ENCODE measurements around the gene JMJD1C. TPM values are rescaled to one million over a fixed set of nuclear protein-coding genes. Genes with fewer than 3 reads are reported as not detected.
"Not testable (repeated sequence)": the region's sequence is repeated elsewhere in the genome, so short reads cannot be mapped to it uniquely, and the experiment has no call there.

JMJD1C gene
- total RNA-seq, 1 donor from 2014 or later: 79.0 TPM

DNA sequence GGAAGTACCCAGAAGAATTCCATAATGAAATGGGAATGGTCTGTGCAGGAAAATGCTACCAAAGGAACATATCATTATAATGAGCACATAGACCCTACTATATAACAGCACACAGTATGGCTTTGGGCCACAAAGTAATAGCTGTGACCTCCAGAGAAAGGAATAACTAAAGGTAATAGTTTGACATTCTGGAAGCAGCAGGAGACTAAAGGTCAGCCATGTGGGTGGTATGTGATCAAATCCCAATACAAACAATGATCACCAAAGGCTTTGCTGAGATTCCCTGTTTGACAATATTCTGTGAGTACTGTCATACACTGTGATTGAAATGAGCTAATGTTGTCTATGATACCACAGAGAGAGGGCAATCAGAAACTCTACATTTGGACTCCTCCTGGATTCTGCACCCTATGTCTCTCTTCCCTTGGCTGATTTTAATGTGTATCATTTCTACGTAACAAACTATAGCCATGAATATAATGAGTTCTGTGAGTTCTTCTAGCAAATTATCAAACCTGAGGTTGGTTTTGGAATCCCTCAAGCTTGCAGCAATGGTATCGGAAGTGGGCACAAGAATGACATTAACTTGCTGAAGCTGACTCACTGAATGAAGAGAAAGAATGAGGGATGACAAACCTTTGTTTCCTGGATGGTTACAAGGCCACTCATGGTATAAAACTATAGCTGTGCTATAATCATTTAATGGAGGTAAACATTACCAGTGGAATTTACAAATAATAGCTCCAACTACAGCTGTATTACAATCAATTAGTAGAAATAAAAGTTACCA, 99.6 kb downstream of the JMJD1C start:
- no peak for DNase-seq (ENCODE audit: low spot score)

DNA sequence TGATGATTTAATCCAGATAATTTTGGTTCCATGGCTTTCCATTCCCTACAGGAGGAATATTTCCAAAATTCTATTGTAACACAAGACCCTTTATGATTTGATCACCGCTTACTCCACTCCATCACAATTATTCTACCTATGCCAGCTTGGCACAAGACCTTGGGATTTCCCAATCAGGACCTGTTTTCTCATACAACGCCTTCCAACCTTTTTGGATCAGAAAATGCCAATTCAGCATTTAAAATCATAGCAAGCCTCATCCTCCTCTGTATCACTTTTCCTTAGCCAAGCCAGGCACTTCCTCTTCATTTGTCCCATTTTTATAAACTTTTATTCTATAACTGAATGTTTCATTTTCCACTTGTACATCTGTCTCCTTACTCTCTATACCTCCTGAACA, 100.9 kb downstream of the JMJD1C start:
- no peak for DNase-seq (ENCODE audit: low spot score)

- no peak for DNase-seq (ENCODE audit: low spot score)
Observed at GRCh38 chr10:63363951-63364350, 101.8 kb downstream of the JMJD1C start.

DNA sequence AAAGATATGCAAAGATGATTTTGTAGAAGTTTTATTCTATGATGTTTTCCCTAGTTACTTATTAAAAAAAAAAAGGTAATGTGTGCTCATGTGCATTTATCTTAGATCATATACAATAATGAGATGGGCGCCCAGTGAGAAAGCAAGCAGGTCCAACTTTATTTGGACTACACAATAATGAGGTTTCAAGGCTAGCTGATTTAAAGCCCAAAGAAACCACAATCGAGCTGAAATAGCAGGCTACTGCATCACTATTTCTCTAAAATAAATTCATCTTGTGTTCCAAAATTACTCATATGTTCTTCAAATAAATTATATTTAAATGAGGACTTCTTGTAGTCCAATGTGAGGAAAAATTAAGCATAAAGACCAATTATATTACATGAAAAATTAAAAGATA, 110.1 kb downstream of the JMJD1C start:
- DNase-seq (ENCODE audit: low spot score): no peak

DNA sequence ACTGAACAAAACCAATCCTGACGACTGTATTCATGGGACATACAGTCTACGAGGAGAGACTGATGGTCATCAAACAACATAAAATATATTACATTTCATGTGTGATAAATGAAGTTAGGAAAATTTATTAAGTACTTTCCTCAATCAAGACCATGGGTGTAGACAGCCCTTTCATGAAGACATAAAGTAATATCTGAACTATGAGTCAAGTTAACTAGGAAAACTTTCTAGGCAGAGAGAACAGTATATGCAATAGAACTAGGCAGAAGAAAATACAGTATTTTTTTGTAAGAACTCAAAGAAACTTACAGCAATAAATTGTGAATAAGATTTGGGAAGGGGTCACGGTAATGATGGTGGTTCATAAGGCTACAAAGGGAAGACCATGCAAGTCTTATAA, 112.8 kb downstream of the JMJD1C start:
- no peak for DNase-seq (ENCODE audit: low spot score)

- no peak for DNase-seq (ENCODE audit: low spot score)
Observed at GRCh38 chr10:63348245-63348850, 117.4 kb downstream of the JMJD1C start.

- DNase-seq (ENCODE audit: low spot score): no peak
Observed at GRCh38 chr10:63346015-63346441, 119.7 kb downstream of the JMJD1C start.

DNA sequence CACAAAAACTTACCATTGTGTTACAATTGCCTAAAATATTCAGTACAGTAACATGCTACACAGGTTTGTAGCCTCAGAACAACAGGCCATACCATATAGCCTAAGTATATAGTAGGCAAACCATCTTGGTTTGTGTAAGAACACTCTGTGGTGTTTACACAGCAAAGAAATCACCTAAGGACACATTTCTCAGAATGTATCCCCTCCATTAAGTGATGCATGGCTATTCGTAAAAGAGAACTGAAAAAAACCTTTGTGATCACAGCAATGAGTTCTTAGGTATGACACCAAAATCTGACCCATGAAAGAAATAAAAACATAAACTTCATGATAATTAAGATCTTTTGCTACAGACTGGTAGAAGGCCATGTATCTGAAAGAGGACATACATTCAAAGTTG, 121.5 kb downstream of the JMJD1C start:
- DNase-seq (ENCODE audit: low spot score): no peak

- DNase-seq (ENCODE audit: low spot score): no peak
Observed at GRCh38 chr10:63343476-63343875, 122.3 kb downstream of the JMJD1C start.

- DNase-seq (ENCODE audit: low spot score): not testable (repeated sequence)
Observed at GRCh38 chr10:63339640-63340039, 126.1 kb downstream of the JMJD1C start.

- DNase-seq (ENCODE audit: low spot score): no peak
Observed at GRCh38 chr10:63337455-63338251, 128.1 kb downstream of the JMJD1C start.

DNA sequence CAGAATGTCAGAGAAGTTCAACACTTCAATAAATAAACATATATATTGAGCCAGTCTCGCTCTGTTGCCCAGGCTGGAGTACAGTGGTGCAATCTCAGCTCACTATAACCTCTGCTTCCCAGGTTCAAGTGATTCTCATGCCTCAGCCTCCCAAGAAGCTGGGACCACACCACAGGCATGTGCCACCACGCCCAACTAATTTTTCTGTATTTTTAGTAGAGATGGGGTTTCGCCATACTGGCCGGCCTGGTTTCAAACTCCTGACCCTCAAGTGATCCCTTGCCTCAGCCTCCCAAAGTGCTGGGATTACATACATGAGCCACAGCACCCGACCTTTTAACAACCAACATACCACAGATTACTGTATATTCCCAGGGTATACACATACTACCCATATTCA, 134.2 kb downstream of the JMJD1C start:
- DNase-seq (ENCODE audit: low spot score): no peak

- no peak for DNase-seq (ENCODE audit: low spot score)
Observed at GRCh38 chr10:63324495-63324854, 141.3 kb downstream of the JMJD1C start.

DNA sequence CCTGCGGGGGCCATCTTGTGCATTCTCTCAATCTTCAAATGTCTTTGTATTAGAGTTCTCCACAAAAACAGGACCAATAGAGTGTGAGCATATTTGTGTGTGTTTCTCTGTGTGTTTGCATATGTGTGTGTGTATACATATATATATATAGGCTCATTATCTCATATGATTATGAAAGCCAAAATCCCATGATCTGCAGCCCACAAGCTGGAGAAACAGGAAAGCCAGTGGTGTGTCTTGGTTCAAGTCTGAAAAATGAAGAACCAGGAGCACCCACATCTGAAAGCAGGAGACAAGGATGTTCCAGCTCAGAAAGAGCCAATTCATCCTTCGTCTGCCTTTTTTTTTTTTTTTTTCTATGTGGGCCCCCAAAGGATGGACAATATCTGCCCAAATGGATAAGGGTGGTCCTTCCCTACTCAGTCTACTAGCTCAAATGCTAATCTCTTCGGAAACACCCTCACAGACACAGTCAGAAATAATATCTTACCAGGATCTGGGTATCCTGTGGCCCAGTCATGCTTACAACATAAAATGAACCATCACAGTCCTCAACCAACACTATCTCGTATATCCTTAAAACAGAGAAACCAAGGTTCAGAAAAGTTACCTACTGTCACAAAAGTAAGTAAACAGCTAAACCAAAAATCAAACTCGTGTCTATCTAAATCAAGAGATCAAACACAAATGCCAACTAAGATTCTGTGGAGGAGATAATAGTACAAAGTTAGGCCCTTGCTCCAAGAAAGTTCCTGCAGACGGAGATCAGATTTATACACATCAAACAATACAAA, 141.9 kb downstream of the JMJD1C start:
- no peak for DNase-seq (ENCODE audit: low spot score)

GRCh38 chr10:63320683-63321082, 145.1 kb downstream of the JMJD1C start:
- DNase-seq (ENCODE audit: low spot score): no peak

- DNase-seq (ENCODE audit: low spot score): no peak
Observed at GRCh38 chr10:63319231-63319630, 146.5 kb downstream of the JMJD1C start.

GRCh38 chr10:63318491-63318890, 147.3 kb downstream of the JMJD1C start:
- DNase-seq (ENCODE audit: low spot score): no peak

GRCh38 chr10:63314020-63314419, 151.8 kb downstream of the JMJD1C start:
- no peak for DNase-seq (ENCODE audit: low spot score)

GRCh38 chr10:63313066-63313717, 152.6 kb downstream of the JMJD1C start:
- DNase-seq (ENCODE audit: low spot score): no peak

DNA sequence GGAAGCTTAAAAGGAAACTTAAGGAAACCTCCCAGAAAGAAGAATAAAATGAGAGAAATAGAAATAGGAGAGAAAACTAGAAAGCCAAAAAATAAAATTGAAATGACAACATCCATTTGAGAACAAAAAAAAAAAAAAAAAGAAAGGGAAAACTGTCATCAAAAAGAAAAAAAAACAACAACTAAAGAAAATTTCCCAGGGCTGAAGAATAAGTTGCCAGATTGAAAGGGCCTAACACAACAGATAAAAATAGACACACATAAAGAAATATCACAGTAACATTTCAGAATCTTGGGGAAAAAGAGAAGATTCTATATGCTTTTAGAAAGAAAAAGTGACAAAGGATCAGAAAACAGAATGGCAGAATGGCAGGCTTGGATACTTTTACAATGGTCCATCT, 157.1 kb downstream of the JMJD1C start:
- DNase-seq (ENCODE audit: low spot score): no peak

DNA sequence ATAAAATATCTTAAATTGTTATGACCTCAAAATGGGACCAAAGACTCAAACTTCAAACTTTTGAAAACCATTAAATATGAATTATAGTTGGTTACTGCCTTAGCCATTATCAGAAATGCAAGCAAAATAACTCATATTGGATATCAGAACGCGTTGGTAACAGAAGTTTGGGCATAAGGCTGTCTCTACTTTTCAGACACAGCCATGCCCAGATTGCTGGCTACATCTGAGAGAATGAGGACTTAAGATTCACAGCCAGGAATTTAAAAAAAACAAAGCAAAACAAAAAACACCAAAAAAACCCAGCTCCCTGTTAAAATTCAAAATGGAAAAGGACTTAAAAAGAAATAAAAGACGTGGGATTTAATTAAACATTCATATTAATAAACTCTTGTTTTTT, 161.6 kb downstream of the JMJD1C start:
- no peak for DNase-seq (ENCODE audit: low spot score)

All from mucosa of gallbladder (tissue), 1 donor.